Peyer's patch (tissue), 4 donors: ENCODE data around the gene PEX10. TPM values are rescaled to one million over a fixed set of nuclear protein-coding genes. Genes with fewer than 3 reads are reported as not detected.

Experiments
- DNase-seq, 3 donors: peaks; one replicate each; pipeline ENCODE4 v3.0.0-alpha.2; 2017 to 2019
- H3K27ac ChIP-seq, 4 donors: fragments of 200-600 bp; sonication (generic); one replicate each; pipeline ENCODE4 v1.5.1; 2016 to 2019
- H3K27me3 ChIP-seq, 2 donors: fragments of 200-600 bp; sonication (generic); one replicate each; pipeline ENCODE4 v1.5.1; 2019
- H3K36me3 ChIP-seq, 3 donors: fragments of 200-600 bp; sonication (generic); one replicate each; pipeline ENCODE4 v1.5.1; 2016 to 2019
- H3K4me1 ChIP-seq, 4 donors: fragments of 200-600 bp; sonication (generic); one replicate each; pipeline ENCODE4 v1.5.1; 2016 to 2019
- H3K4me3 ChIP-seq, 4 donors: fragments of 200-600 bp; sonication (generic); 1 replicate in 3 of 4; 2 replicates in 1 of 4; pipeline ENCODE4 v1.5.1; 2016 to 2019; ENCODE audit warnings: mild to moderate bottlenecking in 1 of 4
- H3K9me3 ChIP-seq, 4 donors: fragments of 200-600 bp; sonication (generic); one replicate each; pipeline ENCODE4 v1.5.1; 2016 to 2019; ENCODE audit warnings: mild to moderate bottlenecking in 1 of 4
- CTCF ChIP-seq, 6 experiments: fragments of 450-650 bp in 4 of 6; fragments of 200-600 bp in 2 of 6; sonication (generic) in 1 of 6; IDR thresholded peaks; one replicate each; pipeline ENCODE4 v1.5.1; 2017 to 2019; ENCODE audit warnings: antibody characterized with exemption in 6 of 6, mild to moderate bottlenecking in 3 of 6, moderate library complexity in 1 of 6
- POLR2A ChIP-seq, 2 donors: fragments of 450-650 bp; IDR thresholded peaks; one replicate each; pipeline ENCODE4 v1.5.1; 2017; ENCODE audit warnings: antibody characterized with exemption in 2 of 2, mild to moderate bottlenecking in 2 of 2, moderate library complexity in 2 of 2
- total RNA-seq, 4 donors: library from RNA; depleted of rRNA; stranded (reverse); fragments of >200 nt; gene quantifications; one replicate each; pipeline ENCODE4 v1.1.0, GENCODE V29; 2016

PEX10 gene
- total RNA-seq, 4 donors from 2014 or later = 16.9 to 29.6 (median 19.9) TPM

- H3K27ac ChIP-seq = no peak overlapping the region
- peaks cover 0 to 97% (median 0%) of the 10 kb centered on the region in 3 donors for H3K36me3 ChIP-seq
- H3K9me3 ChIP-seq = no peaks in the 10 kb centered on the region
- DNase-seq = no peak
- H3K4me3 ChIP-seq = no peak overlapping the region
- H3K27me3 ChIP-seq = no peaks in the 10 kb centered on the region
- TF ChIP-seq CTCF (IDR thresholded peaks at IDR 0.05) (no peak), POLR2A (IDR thresholded peaks at IDR 0.05) (no peak)
- no peaks in the 10 kb centered on the region for H3K4me1 ChIP-seq
Observed at GRCh38 chr1:2400950-2401649, 11.3 kb downstream of the PEX10 start.

GRCh38 chr1:2400576-2400909 is 11.8 kb downstream of the PEX10 start:
- Histone ChIP-seq H3K9me3 (no peaks in the 10 kb centered on the region), H3K4me3 (no peak overlapping the region), H3K4me1 (no peaks in the 10 kb centered on the region), H3K36me3 (peaks cover 0 to 97% (median 0%) of the 10 kb centered on the region in 3 donors), H3K27me3 (no peaks in the 10 kb centered on the region), H3K27ac (no peak overlapping the region)
- TF ChIP-seq CTCF (IDR thresholded peaks at IDR 0.05) (no peak), POLR2A (IDR thresholded peaks at IDR 0.05) (no peak)
- DNase-seq = no peak

- no peaks in the 10 kb centered on the region for H3K27me3 ChIP-seq
- no peaks in the 10 kb centered on the region for H3K9me3 ChIP-seq
- no peaks in the 10 kb centered on the region for H3K4me1 ChIP-seq
- no peak for DNase-seq
- peaks cover 0 to 93% (median 0%) of the 10 kb centered on the region in 3 donors for H3K36me3 ChIP-seq
- TF ChIP-seq POLR2A (IDR thresholded peaks at IDR 0.05) = no peak
- no peak for TF ChIP-seq CTCF (IDR thresholded peaks at IDR 0.05)
- no peak overlapping the region for H3K4me3 ChIP-seq
- H3K27ac ChIP-seq = no peak overlapping the region
Observed at GRCh38 chr1:2399890-2400575, 12.3 kb downstream of the PEX10 start.

- Histone ChIP-seq H3K4me1 (peaks cover 0 to 11% (median 0%) of the 10 kb centered on the region in 4 donors), H3K27me3 (no peaks in the 10 kb centered on the region), H3K9me3 (no peaks in the 10 kb centered on the region), H3K4me3 (no peak overlapping the region), H3K36me3 (peaks cover 0 to 93% (median 0%) of the 10 kb centered on the region in 3 donors), H3K27ac (no peak overlapping the region)
- no peak for DNase-seq
- TF ChIP-seq POLR2A (IDR thresholded peaks at IDR 0.05) = no peak
- TF ChIP-seq CTCF (IDR thresholded peaks at IDR 0.05) = no peak
Observed at GRCh38 chr1:2398871-2399270, 13.5 kb downstream of the PEX10 start.

- Histone ChIP-seq H3K9me3 (no peaks in the 10 kb centered on the region), H3K27ac (no peak overlapping the region), H3K36me3 (peaks cover 0 to 76% (median 0%) of the 10 kb centered on the region in 3 donors), H3K27me3 (no peaks in the 10 kb centered on the region), H3K4me1 (peaks cover 0 to 28% (median 10%) of the 10 kb centered on the region in 4 donors), H3K4me3 (no peak overlapping the region)
- no peak for DNase-seq
- TF ChIP-seq CTCF (IDR thresholded peaks at IDR 0.05) (no peak), POLR2A (IDR thresholded peaks at IDR 0.05) (no peak)
Observed at GRCh38 chr1:2397007-2397679, 15.2 kb downstream of the PEX10 start.
